Posterior cingulate gyrus (tissue), 11 donors: ENCODE results near the gene ADCY10.

Experiments used
- DNase-seq, 10 donors: peaks; one replicate each; pipeline versions ENCODE4 v3.0.0 to v3.0.0-alpha.2; 2020 to 2021; ENCODE audit warnings: mixed read lengths in 3 of 10
- intact Hi-C: fragments of 100-400 bp; cut with DNase I; formaldehyde crosslinking; loops from one replicate; pipeline ENCODE4 v1.15.1; 2023

Gene ADCY10

GRCh38 chr1:167763525-167764220 is 150.3 kb downstream of the ADCY10 start:
- intact Hi-C loops = loop anchor here (2.0 kb wide), 1 partner anchor 43 kb away; the partner anchor contains the start of gene MPZL1
- peak in 6 of 10 donors; percentile 24 to 79 (median 36) for DNase-seq

DNA sequence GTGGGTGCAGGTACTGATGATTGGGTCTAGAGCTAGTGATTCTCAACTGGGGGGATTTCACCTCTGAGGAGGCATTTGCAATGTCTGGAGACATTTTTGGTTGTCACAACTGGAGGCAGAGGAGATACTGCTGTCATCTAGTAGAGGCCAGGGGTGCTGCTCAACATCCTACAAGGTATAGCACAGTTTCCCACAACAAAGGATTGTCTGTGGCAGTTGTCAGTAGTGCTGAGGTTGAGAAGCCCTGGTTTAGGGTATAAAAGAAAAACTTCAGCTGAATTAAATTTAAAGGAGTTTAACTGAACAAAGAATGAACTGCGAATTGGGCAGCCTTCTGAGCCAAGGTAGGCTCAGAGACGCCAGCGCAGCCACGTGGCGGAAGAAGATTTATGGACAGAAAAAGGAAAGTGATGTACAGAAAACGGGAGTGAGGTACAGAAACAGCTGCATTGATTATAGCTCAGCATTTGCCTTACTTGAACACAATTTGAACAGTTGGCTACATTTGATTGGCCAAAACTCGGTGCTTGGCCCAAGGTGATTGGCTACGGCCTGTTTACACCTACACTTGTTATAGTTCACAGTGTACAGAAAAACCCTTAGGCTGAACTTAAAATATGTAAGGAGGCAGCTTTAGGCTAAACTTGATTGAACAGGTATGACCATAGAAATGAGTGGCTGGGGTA is 151.7 kb downstream of the ADCY10 start:
- DNase-seq = no peak
- intact Hi-C loops = loop anchor here (2.0 kb wide), 1 partner anchor 41 kb away; the partner anchor contains the start of gene MPZL1

DNA sequence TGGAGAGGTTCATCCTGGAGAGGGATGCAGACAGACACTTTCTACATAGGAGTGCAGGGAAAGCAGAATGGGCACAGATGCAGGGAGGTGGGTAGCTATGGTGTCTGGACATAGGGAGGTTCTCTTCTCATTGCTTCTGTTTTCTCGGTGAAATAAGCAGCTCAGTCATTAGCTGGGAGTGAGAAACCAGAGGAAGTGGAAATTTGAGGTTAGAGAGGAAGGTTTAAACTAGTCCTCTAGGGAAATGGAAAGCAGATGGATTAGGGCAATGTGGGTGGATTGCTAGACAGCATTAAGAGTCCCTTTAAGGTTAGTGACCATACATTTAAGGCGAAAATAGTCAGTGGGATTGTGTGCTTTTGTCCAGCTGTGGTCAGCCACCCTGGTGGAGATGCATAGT is 152.5 kb downstream of the ADCY10 start:
- DNase-seq = no peak
- intact Hi-C loops = no loop called here
